ENCODE data around the gene PPP2R2D. TPM values are rescaled to one million over a fixed set of nuclear protein-coding genes. Genes with fewer than 3 reads are reported as not detected.

PPP2R2D gene
- total RNA-seq, 1 donor, result 33.4 TPM

GRCh38 chr10:131934769-131935168 lies 34.0 kb downstream of the PPP2R2D start:
- Histone ChIP-seq H3K4me3 (ENCODE audit: low read length) (no peak overlapping the region), H3K9me3 (ENCODE audit: low read depth, low read length) (no peaks in the 10 kb centered on the region), H3K27me3 (ENCODE audit: insufficient read depth, low read length) (no peaks in the 10 kb centered on the region), H3K4me1 (ENCODE audit: insufficient read depth, low read length) (peaks cover 9% of the 10 kb centered on the region)

DNA sequence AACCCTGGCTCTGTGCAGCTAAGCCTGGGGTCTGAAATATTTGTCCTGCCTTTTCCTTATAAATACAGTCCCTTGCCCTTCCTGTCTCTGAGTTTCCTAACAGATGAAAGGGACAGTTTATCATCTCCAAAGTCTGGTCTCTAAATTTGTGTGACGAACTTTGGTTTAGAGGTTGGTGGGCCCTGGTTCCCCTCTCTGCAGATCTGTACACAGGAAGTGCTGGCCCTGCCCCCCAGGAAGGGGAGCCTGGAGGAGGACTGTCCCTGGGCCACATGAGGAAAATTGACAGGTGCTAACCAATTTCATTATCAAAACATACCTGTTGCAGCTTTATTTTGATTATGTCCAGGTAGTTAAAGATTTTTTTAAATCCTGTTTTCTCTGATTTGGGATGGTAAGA lies 34.5 kb downstream of the PPP2R2D start:
- Histone ChIP-seq H3K4me1 (ENCODE audit: insufficient read depth, low read length) (peaks cover 9% of the 10 kb centered on the region), H3K27me3 (ENCODE audit: insufficient read depth, low read length) (no peaks in the 10 kb centered on the region), H3K4me3 (ENCODE audit: low read length) (no peak overlapping the region), H3K9me3 (ENCODE audit: low read depth, low read length) (no peaks in the 10 kb centered on the region)

DNA sequence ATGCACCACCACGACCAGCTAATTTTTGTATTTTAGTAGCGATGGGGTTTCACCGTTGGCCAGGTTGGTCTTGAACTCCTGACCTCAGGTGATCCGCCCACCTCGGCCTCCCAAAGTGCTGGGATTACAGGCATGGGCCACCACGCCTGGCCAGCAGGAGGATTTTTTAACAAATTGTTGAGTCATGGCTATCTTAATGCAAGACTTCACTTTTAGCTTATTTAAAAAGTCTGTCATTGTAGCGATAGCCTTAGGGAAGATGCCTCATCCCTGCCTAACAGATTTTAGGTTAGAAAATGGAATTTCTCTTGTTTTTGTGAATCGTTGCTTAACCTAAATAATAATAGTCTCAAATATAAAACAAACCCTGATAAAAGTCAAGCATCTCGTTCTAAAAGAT lies 35.5 kb downstream of the PPP2R2D start:
- no peaks in the 10 kb centered on the region for H3K9me3 ChIP-seq (ENCODE audit: low read depth, low read length)
- H3K4me1 ChIP-seq (ENCODE audit: insufficient read depth, low read length), result peaks cover 9% of the 10 kb centered on the region
- H3K4me3 ChIP-seq (ENCODE audit: low read length), result no peak overlapping the region
- no peaks in the 10 kb centered on the region for H3K27me3 ChIP-seq (ENCODE audit: insufficient read depth, low read length)

- Histone ChIP-seq H3K4me3 (ENCODE audit: low read length) (no peak overlapping the region), H3K9me3 (ENCODE audit: low read depth, low read length) (no peaks in the 10 kb centered on the region), H3K4me1 (ENCODE audit: insufficient read depth, low read length) (peaks cover 9% of the 10 kb centered on the region), H3K27me3 (ENCODE audit: insufficient read depth, low read length) (no peaks in the 10 kb centered on the region)
Observed at GRCh38 chr10:131936736-131937135, 35.9 kb downstream of the PPP2R2D start.

DNA sequence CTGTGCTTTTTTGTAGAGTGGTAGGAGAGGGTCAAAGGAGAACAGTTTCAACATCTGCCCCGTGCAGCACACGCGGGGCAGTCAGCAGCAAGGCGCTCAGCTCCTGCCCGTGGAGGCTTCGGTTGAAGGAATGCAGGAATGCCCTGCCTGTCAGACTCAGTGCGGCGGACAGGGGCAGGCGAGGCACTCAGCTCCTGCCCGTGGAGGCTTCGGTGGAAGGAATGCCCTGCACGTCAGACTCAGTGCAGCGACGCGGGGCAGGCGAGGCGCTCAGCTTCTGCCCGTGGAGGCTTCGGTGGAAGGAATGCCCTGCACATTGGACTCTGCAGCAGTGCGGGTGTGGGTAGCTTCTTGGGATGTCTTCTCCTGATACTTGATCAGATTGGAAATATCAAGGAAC lies 37.0 kb downstream of the PPP2R2D start:
- H3K9me3 ChIP-seq (ENCODE audit: low read depth, low read length), result no peaks in the 10 kb centered on the region
- H3K4me1 ChIP-seq (ENCODE audit: insufficient read depth, low read length), result peaks cover 9% of the 10 kb centered on the region
- H3K4me3 ChIP-seq (ENCODE audit: low read length), result no peak overlapping the region
- H3K27me3 ChIP-seq (ENCODE audit: insufficient read depth, low read length), result no peaks in the 10 kb centered on the region

GRCh38 chr10:131938681-131939080 lies 37.9 kb downstream of the PPP2R2D start:
- H3K4me3 ChIP-seq (ENCODE audit: low read length), result no peak overlapping the region
- peaks cover 9% of the 10 kb centered on the region for H3K4me1 ChIP-seq (ENCODE audit: insufficient read depth, low read length)
- no peaks in the 10 kb centered on the region for H3K9me3 ChIP-seq (ENCODE audit: low read depth, low read length)
- no peaks in the 10 kb centered on the region for H3K27me3 ChIP-seq (ENCODE audit: insufficient read depth, low read length)

- Histone ChIP-seq H3K27me3 (ENCODE audit: insufficient read depth, low read length) (no peaks in the 10 kb centered on the region), H3K4me3 (ENCODE audit: low read length) (no peak overlapping the region), H3K9me3 (ENCODE audit: low read depth, low read length) (no peaks in the 10 kb centered on the region), H3K4me1 (ENCODE audit: insufficient read depth, low read length) (no peaks in the 10 kb centered on the region)
Observed at GRCh38 chr10:131942455-131942854, 41.6 kb downstream of the PPP2R2D start.

GRCh38 chr10:131943021-131943814 lies 42.4 kb downstream of the PPP2R2D start:
- Histone ChIP-seq H3K9me3 (ENCODE audit: low read depth, low read length) (no peaks in the 10 kb centered on the region), H3K27me3 (ENCODE audit: insufficient read depth, low read length) (no peaks in the 10 kb centered on the region), H3K4me3 (ENCODE audit: low read length) (no peak overlapping the region), H3K4me1 (ENCODE audit: insufficient read depth, low read length) (no peaks in the 10 kb centered on the region)

- Histone ChIP-seq H3K4me1 (ENCODE audit: insufficient read depth, low read length) (no peaks in the 10 kb centered on the region), H3K9me3 (ENCODE audit: low read depth, low read length) (no peaks in the 10 kb centered on the region), H3K27me3 (ENCODE audit: insufficient read depth, low read length) (no peaks in the 10 kb centered on the region), H3K4me3 (ENCODE audit: low read length) (no peak overlapping the region)
Observed at GRCh38 chr10:131944412-131944811, 43.6 kb downstream of the PPP2R2D start.

GRCh38 chr10:131944976-131945695 lies 44.3 kb downstream of the PPP2R2D start:
- no peak overlapping the region for H3K4me3 ChIP-seq (ENCODE audit: low read length)
- H3K4me1 ChIP-seq (ENCODE audit: insufficient read depth, low read length), result no peaks in the 10 kb centered on the region
- H3K27me3 ChIP-seq (ENCODE audit: insufficient read depth, low read length), result no peaks in the 10 kb centered on the region
- no peaks in the 10 kb centered on the region for H3K9me3 ChIP-seq (ENCODE audit: low read depth, low read length)

DNA sequence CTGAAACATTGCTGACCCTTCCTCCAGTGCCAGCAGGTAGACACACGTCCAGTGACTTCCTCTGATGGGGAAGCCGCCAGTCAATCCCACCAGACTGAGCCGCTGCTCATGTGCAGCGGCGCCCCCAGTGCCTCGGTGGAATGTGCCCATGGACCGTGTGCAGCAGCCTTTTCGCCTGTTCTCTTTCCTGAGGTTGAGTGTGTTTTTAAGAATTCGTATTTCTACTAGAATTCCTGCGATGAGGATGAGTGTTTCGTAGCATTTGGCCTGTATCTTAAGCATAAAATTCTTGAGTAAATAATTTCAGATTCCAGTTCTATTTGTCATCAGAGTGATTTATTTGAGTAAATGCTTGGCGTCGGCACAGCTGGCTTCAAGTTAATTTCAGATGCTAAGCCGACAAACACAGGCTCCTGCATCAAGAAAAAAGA lies 45.5 kb downstream of the PPP2R2D start:
- Histone ChIP-seq H3K4me1 (ENCODE audit: insufficient read depth, low read length) (no peaks in the 10 kb centered on the region), H3K27me3 (ENCODE audit: insufficient read depth, low read length) (no peaks in the 10 kb centered on the region), H3K4me3 (ENCODE audit: low read length) (no peak overlapping the region)

DNA sequence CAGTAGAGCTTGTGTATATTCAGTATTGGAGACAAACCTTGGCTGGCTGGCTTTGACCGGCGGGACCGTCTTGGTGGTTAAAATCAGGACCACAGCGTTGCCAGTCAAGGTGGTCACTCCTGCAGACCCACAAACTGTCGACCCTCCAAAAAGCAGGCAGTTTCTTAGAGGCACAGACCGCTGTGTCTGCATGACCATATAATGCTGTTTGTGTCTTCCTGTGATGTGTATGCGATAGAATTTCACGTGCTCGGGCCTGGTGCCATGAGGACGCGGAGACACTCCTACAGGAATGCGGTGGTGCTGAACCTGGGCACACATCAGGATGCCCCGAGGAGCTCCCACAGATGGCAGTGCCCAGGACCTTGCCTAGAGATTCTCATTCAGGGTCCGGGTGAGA lies 46.1 kb downstream of the PPP2R2D start:
- Histone ChIP-seq H3K9me3 (ENCODE audit: low read depth, low read length) (no peaks in the 10 kb centered on the region), H3K27me3 (ENCODE audit: insufficient read depth, low read length) (no peaks in the 10 kb centered on the region), H3K4me3 (ENCODE audit: low read length) (no peak overlapping the region), H3K4me1 (ENCODE audit: insufficient read depth, low read length) (no peaks in the 10 kb centered on the region)

More for the DNA sequence above, 45.5 kb downstream of the PPP2R2D start:
- no peaks in the 10 kb centered on the region for H3K9me3 ChIP-seq (ENCODE audit: low read depth, low read length)

DNA sequence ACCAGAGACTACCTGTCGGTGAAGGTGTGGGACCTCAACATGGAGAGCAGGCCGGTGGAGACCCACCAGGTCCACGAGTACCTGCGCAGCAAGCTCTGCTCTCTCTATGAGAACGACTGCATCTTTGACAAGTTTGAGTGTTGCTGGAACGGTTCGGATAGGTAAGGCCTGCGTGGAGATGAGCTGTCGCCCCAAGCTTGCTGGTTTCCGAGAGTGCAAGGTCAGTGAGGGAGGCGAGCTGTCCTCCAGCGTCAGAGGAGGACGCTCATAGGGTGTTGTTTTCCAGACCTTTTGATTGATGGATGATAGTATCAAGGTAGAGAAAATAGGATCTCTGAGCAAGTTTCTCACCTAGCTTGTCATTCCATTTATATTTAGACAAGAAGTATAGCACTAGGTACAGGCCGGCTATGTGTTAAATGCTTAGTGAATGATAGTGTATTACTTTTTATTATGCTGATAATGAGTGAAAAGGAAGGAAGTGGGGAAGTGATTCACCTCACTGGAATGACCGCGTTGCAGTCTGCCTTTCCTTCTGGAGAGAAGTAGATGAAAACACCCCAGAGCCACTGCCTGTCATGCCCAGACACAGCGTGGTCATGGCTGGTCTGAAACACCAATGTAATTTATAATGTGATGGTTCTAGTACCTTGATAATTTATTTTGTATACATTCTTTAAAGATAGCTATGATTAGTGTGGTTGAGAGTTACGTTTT lies 47.0 kb downstream of the PPP2R2D start:
- H3K27me3 ChIP-seq (ENCODE audit: insufficient read depth, low read length), result no peaks in the 10 kb centered on the region
- H3K4me1 ChIP-seq (ENCODE audit: insufficient read depth, low read length), result no peaks in the 10 kb centered on the region
- H3K9me3 ChIP-seq (ENCODE audit: low read depth, low read length), result no peaks in the 10 kb centered on the region
- H3K4me3 ChIP-seq (ENCODE audit: low read length), result no peak overlapping the region

GRCh38 chr10:131948501-131948900 lies 47.7 kb downstream of the PPP2R2D start:
- no peaks in the 10 kb centered on the region for H3K4me1 ChIP-seq (ENCODE audit: insufficient read depth, low read length)
- no peaks in the 10 kb centered on the region for H3K9me3 ChIP-seq (ENCODE audit: low read depth, low read length)
- no peak overlapping the region for H3K4me3 ChIP-seq (ENCODE audit: low read length)
- no peaks in the 10 kb centered on the region for H3K27me3 ChIP-seq (ENCODE audit: insufficient read depth, low read length)
